ENCODE data around the gene SLC38A7. TPM values are rescaled to one million over a fixed set of nuclear protein-coding genes. Genes with fewer than 3 reads are reported as not detected.

Gene SLC38A7
- total RNA-seq, 1 experiment from 2014 or later: 9.8 TPM

GRCh38 chr16:58629733-58630640 lies 54.6 kb downstream of the SLC38A7 start, which contains the start of gene CNOT1:
CNOT1 (minus strand) TSS chr16:58629826; CDS start chr16:58599337, 30,489 bp downstream.
- peak within 1 kb of the TSS; percentile 83 to 99 for H3K4me3 ChIP-seq (replicated peaks in 1 of 2; ENCODE audit: low read depth in 1 of 2, low read length in 2 of 2)
- RAD21 ChIA-PET (ENCODE audit: low non-redundant PET in 1 of 2, low total read pairs in 2 of 2, uncharacterized antibody in 2 of 2, unreplicated experiment in 2 of 2): no interaction called here
- peak within 1 kb of the TSS; percentile 96 for H3K27ac ChIP-seq (ENCODE audit: low read depth, low read length)
- peak within 1 kb of the TSS; percentile 72 for H2AFZ ChIP-seq (ENCODE audit: low read depth, low read length, poor library complexity, severe bottlenecking)
- CTCF ChIA-PET: no interaction called here
- no peaks in the 10 kb centered on the region; the same call in 1 of the 2 replicates for H4K20me1 ChIP-seq (ENCODE audit: insufficient read depth)
- DNase-seq (ENCODE audit: low read depth, low spot score) (peak; percentile 98), ATAC-seq (peak; percentile 90)
- H3K4me1 ChIP-seq (ENCODE audit: control insufficient read depth in 1 of 2, insufficient read depth in 2 of 2, low read length in 2 of 2): peaks cover 13 to 22% of the 10 kb centered on the region in 2 experiments
- POLR2A ChIA-PET: interaction anchor here (0.7 kb wide), 1 partner anchor 75 kb away, joined by 3 read pairs; no protein-coding TSS in a partner anchor
- H3K27me3 ChIP-seq (ENCODE audit: insufficient read depth, low read length): no peaks in the 10 kb centered on the region
- H3K9me2 ChIP-seq (ENCODE audit: insufficient read depth): no peaks in the 10 kb centered on the region
- H3K9me3 ChIP-seq (ENCODE audit: control insufficient read depth in 1 of 2, insufficient read depth in 1 of 2, low read depth in 1 of 2, low read length in 2 of 2): no peaks in the 10 kb centered on the region
- peaks cover 47% of the 10 kb centered on the region for H3K79me2 ChIP-seq (ENCODE audit: insufficient read depth, low read length)
- H3K36me3 ChIP-seq (ENCODE audit: control insufficient read depth in 1 of 2, insufficient read depth in 2 of 2, low read length in 2 of 2): peaks cover 0 to under 1% of the 10 kb centered on the region in 2 experiments; a peak in 1 of 4 replicates
- BruUV-seq (replicated peaks): TSS peak; percentile 32
- TF ChIP-seq, protein P1, sequence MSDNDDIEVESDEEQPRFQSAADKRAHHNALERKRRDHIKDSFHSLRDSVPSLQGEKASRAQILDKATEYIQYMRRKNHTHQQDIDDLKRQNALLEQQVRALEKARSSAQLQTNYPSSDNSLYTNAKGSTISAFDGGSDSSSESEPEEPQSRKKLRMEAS (IDR thresholded peaks at IDR 0.05): peak; percentile 91
- peak; percentile 100 for TF ChIP-seq SP1 (IDR thresholded peaks at IDR 0.05; ENCODE audit: low read depth)
- peak; percentile 95 for TF ChIP-seq YY1 (IDR thresholded peaks at IDR 0.05; ENCODE audit: extremely low read depth, insufficient replicate concordance, low read depth, low read length)
- peak; percentile 93 for TF ChIP-seq SRF (IDR thresholded peaks at IDR 0.05; ENCODE audit: low read depth)
- TF ChIP-seq, protein P2, sequence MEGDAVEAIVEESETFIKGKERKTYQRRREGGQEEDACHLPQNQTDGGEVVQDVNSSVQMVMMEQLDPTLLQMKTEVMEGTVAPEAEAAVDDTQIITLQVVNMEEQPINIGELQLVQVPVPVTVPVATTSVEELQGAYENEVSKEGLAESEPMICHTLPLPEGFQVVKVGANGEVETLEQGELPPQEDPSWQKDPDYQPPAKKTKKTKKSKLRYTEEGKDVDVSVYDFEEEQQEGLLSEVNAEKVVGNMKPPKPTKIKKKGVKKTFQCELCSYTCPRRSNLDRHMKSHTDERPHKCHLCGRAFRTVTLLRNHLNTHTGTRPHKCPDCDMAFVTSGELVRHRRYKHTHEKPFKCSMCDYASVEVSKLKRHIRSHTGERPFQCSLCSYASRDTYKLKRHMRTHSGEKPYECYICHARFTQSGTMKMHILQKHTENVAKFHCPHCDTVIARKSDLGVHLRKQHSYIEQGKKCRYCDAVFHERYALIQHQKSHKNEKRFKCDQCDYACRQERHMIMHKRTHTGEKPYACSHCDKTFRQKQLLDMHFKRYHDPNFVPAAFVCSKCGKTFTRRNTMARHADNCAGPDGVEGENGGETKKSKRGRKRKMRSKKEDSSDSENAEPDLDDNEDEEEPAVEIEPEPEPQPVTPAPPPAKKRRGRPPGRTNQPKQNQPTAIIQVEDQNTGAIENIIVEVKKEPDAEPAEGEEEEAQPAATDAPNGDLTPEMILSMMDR (IDR thresholded peaks at IDR 0.05 in 2 of 3, conservative IDR thresholded peaks at IDR 0.05 in 1 of 3; ENCODE audit: borderline replicate concordance in 1 of 3, insufficient read depth in 1 of 3, low read depth in 2 of 3, low read length in 2 of 3): no peak
- no peak for TF ChIP-seq EZH2phosphoT487 (IDR thresholded peaks at IDR 0.05; ENCODE audit: borderline replicate concordance)
- TF ChIP-seq POLR2A (IDR thresholded peaks at IDR 0.05; ENCODE audit: borderline replicate concordance, extremely low read depth, insufficient read depth, insufficient read length): peak; percentile 40
- peak; percentile 89 for TF ChIP-seq POLR2AphosphoS5 (IDR thresholded peaks at IDR 0.05; ENCODE audit: low read depth, low read length)
- intact Hi-C loops (cut with micrococcal nuclease): loop anchor here (10.0 kb wide), 1 partner anchor 295 kb away; no protein-coding TSS in a partner anchor
- peak within 1 kb of the TSS; percentile 100 for H3K9ac ChIP-seq (ENCODE audit: low read length)
- peak within 1 kb of the TSS; percentile 86 for H3K4me2 ChIP-seq (ENCODE audit: low read length)
